HEK293 (cell line): Measurements from ENCODE around the gene ABCA3.

ENCODE experiments used
- CTCF ChIA-PET: fragments of 350-600 bp; formaldehyde crosslinking; extraction: SDS; loops from one replicate; lab custom pipeline; 2021; ENCODE audit warnings: antibody characterized with exemption; lab: Yijun Ruan, JAX
- POLR2A ChIA-PET: fragments of 300-600 bp; formaldehyde crosslinking; extraction: SDS; loops from one replicate; lab custom pipeline; 2020; ENCODE audit warnings: antibody characterized with exemption, inconsistent platforms; lab: Yijun Ruan, JAX
- H3K27ac ChIP-seq: fragments of 200-500 bp; sonication (Bioruptor generic); 2 replicates; pipeline ENCODE4 v1.5.1; 2014; ENCODE audit warnings: low read depth, low read length, control low read depth, inconsistent platforms; ENCODE audit errors: extremely low read depth
- H3K36me3 ChIP-seq, 2 experiments: fragments of 200-500 bp in 1 of 2; sonication (Bioruptor generic) in 1 of 2; 1 replicate in 1 of 2; 2 replicates in 1 of 2; pipeline ENCODE4 v1.5.1; 2014 to 2017; ENCODE audit warnings: inconsistent platforms in 2 of 2, low read length in 2 of 2; ENCODE audit not compliant: control insufficient read depth in 2 of 2, insufficient read depth in 1 of 2
- H3K4me1 ChIP-seq: fragments of 200-500 bp; sonication (Bioruptor generic); 2 replicates; pipeline ENCODE4 v1.5.1; 2014; ENCODE audit warnings: mild to moderate bottlenecking, low read length, inconsistent platforms; ENCODE audit not compliant: control insufficient read depth, insufficient read depth
- H3K4me3 ChIP-seq: 2 replicates; pipeline ENCODE4 v1.5.1; 2011; ENCODE audit warnings: low read depth, mild to moderate bottlenecking, control low read depth, low read length, moderate library complexity
- H3K9me3 ChIP-seq: fragments of 200-500 bp; sonication (Bioruptor generic); 2 replicates; pipeline ENCODE4 v1.5.1; 2014; ENCODE audit warnings: low read depth, low read length, inconsistent platforms; ENCODE audit not compliant: control insufficient read depth, insufficient read depth
- KLF7 ChIP-seq: fragments of 450-650 bp; formaldehyde crosslinking; IDR thresholded peaks from 2 replicates; pipeline ENCODE4 v1.5.1; 2016; ENCODE audit warnings: missing biosample characterization, missing genetic modification characterization, borderline replicate concordance
- SP7 ChIP-seq: fragments of 450-650 bp; formaldehyde crosslinking; IDR thresholded peaks from 2 replicates; pipeline ENCODE4 v1.5.1; 2016; ENCODE audit warnings: missing biosample characterization, missing genetic modification characterization
- TRIM28 ChIP-seq: IDR thresholded peaks from 2 replicates; pipeline ENCODE4 v1.6.1; 2011; ENCODE audit warnings: low read length, control low read depth, borderline replicate concordance
- YY1 ChIP-seq: fragments of 450-650 bp; formaldehyde crosslinking; IDR thresholded peaks from 2 replicates; pipeline ENCODE4 v1.5.1; 2018; ENCODE audit warnings: missing biosample characterization, missing genetic modification characterization
- ZEB2 ChIP-seq: fragments of 450-650 bp; formaldehyde crosslinking; IDR thresholded peaks from 2 replicates; pipeline ENCODE4 v1.5.1; 2016; ENCODE audit warnings: missing biosample characterization, missing genetic modification characterization
- ZFP37 ChIP-seq: fragments of 450-650 bp; formaldehyde crosslinking; IDR thresholded peaks from 2 replicates; pipeline ENCODE4 v1.5.1; 2016; ENCODE audit warnings: missing biosample characterization, missing genetic modification characterization
- ZFP69B ChIP-seq: fragments of 450-650 bp; formaldehyde crosslinking; IDR thresholded peaks from 2 replicates; pipeline ENCODE4 v1.5.1; 2016; ENCODE audit warnings: missing biosample characterization, missing genetic modification characterization
- ZNF2 ChIP-seq: fragments of 450-650 bp; formaldehyde crosslinking; IDR thresholded peaks from 2 replicates; pipeline ENCODE4 v1.5.1; 2016; ENCODE audit warnings: missing biosample characterization, missing genetic modification characterization
- ZNF23 ChIP-seq: fragments of 450-650 bp; formaldehyde crosslinking; IDR thresholded peaks from 2 replicates; pipeline ENCODE4 v1.5.1; 2016; ENCODE audit warnings: missing biosample characterization, missing genetic modification characterization, borderline replicate concordance
- ZNF239 ChIP-seq: fragments of 450-650 bp; formaldehyde crosslinking; IDR thresholded peaks from 2 replicates; pipeline ENCODE4 v1.5.1; 2016; ENCODE audit warnings: missing biosample characterization, missing genetic modification characterization
- ZNF394 ChIP-seq: fragments of 450-650 bp; formaldehyde crosslinking; IDR thresholded peaks from 2 replicates; pipeline ENCODE4 v1.5.1; 2016; ENCODE audit warnings: missing biosample characterization, missing genetic modification characterization, mild to moderate bottlenecking, moderate library complexity, borderline replicate concordance
- ZNF48 ChIP-seq: fragments of 450-650 bp; formaldehyde crosslinking; IDR thresholded peaks from 2 replicates; pipeline ENCODE4 v1.5.1; 2016; ENCODE audit warnings: missing biosample characterization, missing genetic modification characterization
- ZNF658 ChIP-seq: fragments of 450-650 bp; formaldehyde crosslinking; IDR thresholded peaks from 2 replicates; pipeline ENCODE4; 2016; ENCODE audit warnings: missing biosample characterization, missing genetic modification characterization
- ZNF660 ChIP-seq: fragments of 450-650 bp; IDR thresholded peaks from 2 replicates; pipeline ENCODE4 v1.5.1; 2018; ENCODE audit warnings: missing biosample characterization, mild to moderate bottlenecking, missing genetic modification characterization
- TF ChIP-seq, protein P1 (sequence below): fragments of 450-650 bp; formaldehyde crosslinking; IDR thresholded peaks from 2 replicates; pipeline ENCODE4 v1.5.1; 2016; ENCODE audit warnings: missing biosample characterization, missing genetic modification characterization
- TF ChIP-seq, protein P2 (sequence below): fragments of 450-650 bp; formaldehyde crosslinking; IDR thresholded peaks from 2 replicates; pipeline ENCODE4 v1.5.1; 2016; ENCODE audit warnings: missing biosample characterization, missing genetic modification characterization
- TF ChIP-seq, protein P3 (sequence below): fragments of 450-650 bp; formaldehyde crosslinking; IDR thresholded peaks from 2 replicates; pipeline ENCODE4 v1.5.1; 2016; ENCODE audit warnings: missing biosample characterization, missing genetic modification characterization
- TF ChIP-seq, protein P4 (sequence below): fragments of 450-650 bp; formaldehyde crosslinking; IDR thresholded peaks from 2 replicates; pipeline ENCODE4 v1.5.1; 2016; ENCODE audit warnings: missing biosample characterization, missing genetic modification characterization
- TF ChIP-seq, protein P5 (sequence below): fragments of 450-650 bp; IDR thresholded peaks from 2 replicates; pipeline ENCODE4 v1.5.1; 2018; ENCODE audit warnings: missing biosample characterization, mild to moderate bottlenecking, missing genetic modification characterization
- TF ChIP-seq, protein P6 (sequence below): fragments of 450-650 bp; formaldehyde crosslinking; IDR thresholded peaks from 2 replicates; pipeline ENCODE4 v1.5.1; 2017; ENCODE audit warnings: missing biosample characterization, mild to moderate bottlenecking, missing genetic modification characterization, moderate library complexity
- TF ChIP-seq, protein P7 (sequence below): fragments of 450-650 bp; formaldehyde crosslinking; optimal IDR thresholded peaks from 2 replicates; pipeline ENCODE3; 2016; ENCODE audit warnings: missing biosample characterization, mild to moderate bottlenecking, missing genetic modification characterization
- TF ChIP-seq, protein P8 (sequence below): fragments of 450-650 bp; formaldehyde crosslinking; IDR thresholded peaks from 2 replicates; pipeline ENCODE4 v1.5.1; 2016; ENCODE audit warnings: missing biosample characterization, missing genetic modification characterization

Gene ABCA3

DNA sequence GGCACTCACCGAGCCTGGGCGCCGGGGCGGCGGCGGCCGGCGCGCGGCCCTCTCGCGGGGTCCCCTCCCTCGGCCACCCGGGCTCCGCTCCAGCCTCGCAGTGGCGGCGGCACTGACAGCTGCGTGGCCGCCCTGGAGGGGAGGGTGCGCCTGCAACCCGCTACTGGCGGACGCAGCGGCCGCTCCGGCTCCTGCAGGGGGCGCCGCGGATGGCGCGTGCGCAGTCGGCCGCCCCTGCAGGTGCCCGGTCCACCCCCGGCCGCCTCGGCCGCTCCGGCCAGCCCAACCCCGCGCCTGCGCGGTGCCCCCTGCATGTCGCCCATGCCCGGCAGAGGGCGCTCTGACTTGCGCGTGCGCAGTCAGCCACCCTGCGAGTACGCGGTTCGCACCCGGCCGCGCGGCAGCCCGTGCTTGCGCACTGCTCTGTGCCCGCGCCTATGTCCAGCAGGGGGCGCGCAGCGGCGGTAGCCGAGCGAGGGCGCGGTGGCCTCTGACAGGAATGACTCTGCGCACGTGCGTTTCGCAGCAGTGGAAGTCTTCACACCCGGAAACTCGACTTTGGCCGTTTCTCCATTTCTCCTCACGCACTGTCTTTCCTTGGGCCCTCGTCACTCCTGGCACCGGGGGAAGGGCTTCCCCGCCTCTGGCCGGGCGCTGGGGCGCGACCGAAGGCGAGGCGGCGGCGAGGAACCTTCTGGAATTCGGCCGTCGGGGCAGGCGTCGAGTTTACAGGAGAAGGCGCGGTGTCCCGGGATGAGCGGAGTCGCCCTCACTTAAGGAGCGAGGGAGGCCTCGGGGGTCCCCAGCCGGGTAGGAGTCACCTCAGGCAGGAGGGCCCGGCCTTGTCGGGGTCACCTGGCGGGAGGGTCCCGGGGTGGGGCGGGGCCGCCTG lies at the start of gene ABCA3:
TSS of gene ABCA3 (minus strand) at position 165 of the 892 bp plus-strand sequence. CDS start 14,262 bp downstream, outside the sequence.
- ChIA-PET CTCF (interaction anchor here (0.6 to 1.4 kb wide), 18 partner anchors 9 to 161 kb away, joined by 3 to 6 read pairs (median 3); no protein-coding TSS in a partner anchor), POLR2A (interaction anchor here (0.5 to 0.6 kb wide), 2 partner anchors 23 to 134 kb away, joined by 3 to 4 read pairs; no protein-coding TSS in a partner anchor)
- Histone ChIP-seq H3K36me3 (no peaks in the 10 kb centered on the region; a peak in 1 of 3 replicates), H3K9me3 (no peaks in the 10 kb centered on the region), H3K27ac (peak within 1 kb of the TSS; percentile 60; the same call in 1 of the 2 replicates), H3K4me1 (no peaks in the 10 kb centered on the region), H3K4me3 (peak within 1 kb of the TSS; percentile 64)
- TF ChIP-seq ZFP69B = peak; percentile 87
- TF ChIP-seq ZNF23 = no peak
- TF ChIP-seq, protein P1, sequence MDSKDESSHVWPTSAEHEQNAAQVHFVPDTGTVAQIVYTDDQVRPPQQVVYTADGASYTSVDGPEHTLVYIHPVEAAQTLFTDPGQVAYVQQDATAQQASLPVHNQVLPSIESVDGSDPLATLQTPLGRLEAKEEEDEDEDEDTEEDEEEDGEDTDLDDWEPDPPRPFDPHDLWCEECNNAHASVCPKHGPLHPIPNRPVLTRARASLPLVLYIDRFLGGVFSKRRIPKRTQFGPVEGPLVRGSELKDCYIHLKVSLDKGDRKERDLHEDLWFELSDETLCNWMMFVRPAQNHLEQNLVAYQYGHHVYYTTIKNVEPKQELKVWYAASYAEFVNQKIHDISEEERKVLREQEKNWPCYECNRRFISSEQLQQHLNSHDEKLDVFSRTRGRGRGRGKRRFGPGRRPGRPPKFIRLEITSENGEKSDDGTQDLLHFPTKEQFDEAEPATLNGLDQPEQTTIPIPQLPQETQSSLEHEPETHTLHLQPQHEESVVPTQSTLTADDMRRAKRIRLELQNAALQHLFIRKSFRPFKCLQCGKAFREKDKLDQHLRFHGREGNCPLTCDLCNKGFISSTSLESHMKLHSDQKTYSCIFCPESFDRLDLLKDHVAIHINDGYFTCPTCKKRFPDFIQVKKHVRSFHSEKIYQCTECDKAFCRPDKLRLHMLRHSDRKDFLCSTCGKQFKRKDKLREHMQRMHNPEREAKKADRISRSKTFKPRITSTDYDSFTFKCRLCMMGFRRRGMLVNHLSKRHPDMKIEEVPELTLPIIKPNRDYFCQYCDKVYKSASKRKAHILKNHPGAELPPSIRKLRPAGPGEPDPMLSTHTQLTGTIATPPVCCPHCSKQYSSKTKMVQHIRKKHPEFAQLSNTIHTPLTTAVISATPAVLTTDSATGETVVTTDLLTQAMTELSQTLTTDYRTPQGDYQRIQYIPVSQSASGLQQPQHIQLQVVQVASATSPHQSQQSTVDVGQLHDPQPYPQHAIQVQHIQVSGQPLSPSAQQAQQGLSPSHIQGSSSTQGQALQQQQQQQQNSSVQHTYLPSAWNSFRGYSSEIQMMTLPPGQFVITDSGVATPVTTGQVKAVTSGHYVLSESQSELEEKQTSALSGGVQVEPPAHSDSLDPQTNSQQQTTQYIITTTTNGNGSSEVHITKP = no peak
- TF ChIP-seq ZFP37 (tag by site-specific recombination) = peak; percentile 84; the same call in 1 of the 2 replicates
- peak; percentile 15; the same call in 1 of the 2 replicates for TF ChIP-seq TRIM28
- TF ChIP-seq, protein P2, sequence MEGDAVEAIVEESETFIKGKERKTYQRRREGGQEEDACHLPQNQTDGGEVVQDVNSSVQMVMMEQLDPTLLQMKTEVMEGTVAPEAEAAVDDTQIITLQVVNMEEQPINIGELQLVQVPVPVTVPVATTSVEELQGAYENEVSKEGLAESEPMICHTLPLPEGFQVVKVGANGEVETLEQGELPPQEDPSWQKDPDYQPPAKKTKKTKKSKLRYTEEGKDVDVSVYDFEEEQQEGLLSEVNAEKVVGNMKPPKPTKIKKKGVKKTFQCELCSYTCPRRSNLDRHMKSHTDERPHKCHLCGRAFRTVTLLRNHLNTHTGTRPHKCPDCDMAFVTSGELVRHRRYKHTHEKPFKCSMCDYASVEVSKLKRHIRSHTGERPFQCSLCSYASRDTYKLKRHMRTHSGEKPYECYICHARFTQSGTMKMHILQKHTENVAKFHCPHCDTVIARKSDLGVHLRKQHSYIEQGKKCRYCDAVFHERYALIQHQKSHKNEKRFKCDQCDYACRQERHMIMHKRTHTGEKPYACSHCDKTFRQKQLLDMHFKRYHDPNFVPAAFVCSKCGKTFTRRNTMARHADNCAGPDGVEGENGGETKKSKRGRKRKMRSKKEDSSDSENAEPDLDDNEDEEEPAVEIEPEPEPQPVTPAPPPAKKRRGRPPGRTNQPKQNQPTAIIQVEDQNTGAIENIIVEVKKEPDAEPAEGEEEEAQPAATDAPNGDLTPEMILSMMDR (tag by site-specific recombination) = peak; percentile 100
- TF ChIP-seq, protein P3, sequence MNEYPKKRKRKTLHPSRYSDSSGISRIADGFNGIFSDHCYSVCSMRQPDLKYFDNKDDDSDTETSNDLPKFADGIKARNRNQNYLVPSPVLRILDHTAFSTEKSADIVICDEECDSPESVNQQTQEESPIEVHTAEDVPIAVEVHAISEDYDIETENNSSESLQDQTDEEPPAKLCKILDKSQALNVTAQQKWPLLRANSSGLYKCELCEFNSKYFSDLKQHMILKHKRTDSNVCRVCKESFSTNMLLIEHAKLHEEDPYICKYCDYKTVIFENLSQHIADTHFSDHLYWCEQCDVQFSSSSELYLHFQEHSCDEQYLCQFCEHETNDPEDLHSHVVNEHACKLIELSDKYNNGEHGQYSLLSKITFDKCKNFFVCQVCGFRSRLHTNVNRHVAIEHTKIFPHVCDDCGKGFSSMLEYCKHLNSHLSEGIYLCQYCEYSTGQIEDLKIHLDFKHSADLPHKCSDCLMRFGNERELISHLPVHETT (tag by site-specific recombination) = 0 out of 2 replicates have a peak, but pooled peaks have one; percentile 22
- TF ChIP-seq, protein P4, sequence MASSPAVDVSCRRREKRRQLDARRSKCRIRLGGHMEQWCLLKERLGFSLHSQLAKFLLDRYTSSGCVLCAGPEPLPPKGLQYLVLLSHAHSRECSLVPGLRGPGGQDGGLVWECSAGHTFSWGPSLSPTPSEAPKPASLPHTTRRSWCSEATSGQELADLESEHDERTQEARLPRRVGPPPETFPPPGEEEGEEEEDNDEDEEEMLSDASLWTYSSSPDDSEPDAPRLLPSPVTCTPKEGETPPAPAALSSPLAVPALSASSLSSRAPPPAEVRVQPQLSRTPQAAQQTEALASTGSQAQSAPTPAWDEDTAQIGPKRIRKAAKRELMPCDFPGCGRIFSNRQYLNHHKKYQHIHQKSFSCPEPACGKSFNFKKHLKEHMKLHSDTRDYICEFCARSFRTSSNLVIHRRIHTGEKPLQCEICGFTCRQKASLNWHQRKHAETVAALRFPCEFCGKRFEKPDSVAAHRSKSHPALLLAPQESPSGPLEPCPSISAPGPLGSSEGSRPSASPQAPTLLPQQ (tag by site-specific recombination) = peak; percentile 93
- peak; percentile 96 for TF ChIP-seq ZNF2
- TF ChIP-seq, protein P5, sequence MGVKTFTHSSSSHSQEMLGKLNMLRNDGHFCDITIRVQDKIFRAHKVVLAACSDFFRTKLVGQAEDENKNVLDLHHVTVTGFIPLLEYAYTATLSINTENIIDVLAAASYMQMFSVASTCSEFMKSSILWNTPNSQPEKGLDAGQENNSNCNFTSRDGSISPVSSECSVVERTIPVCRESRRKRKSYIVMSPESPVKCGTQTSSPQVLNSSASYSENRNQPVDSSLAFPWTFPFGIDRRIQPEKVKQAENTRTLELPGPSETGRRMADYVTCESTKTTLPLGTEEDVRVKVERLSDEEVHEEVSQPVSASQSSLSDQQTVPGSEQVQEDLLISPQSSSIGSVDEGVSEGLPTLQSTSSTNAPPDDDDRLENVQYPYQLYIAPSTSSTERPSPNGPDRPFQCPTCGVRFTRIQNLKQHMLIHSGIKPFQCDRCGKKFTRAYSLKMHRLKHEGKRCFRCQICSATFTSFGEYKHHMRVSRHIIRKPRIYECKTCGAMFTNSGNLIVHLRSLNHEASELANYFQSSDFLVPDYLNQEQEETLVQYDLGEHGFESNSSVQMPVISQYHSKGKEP (tag by site-specific recombination) = peak; percentile 27; the same call in 1 of the 2 replicates
- TF ChIP-seq ZEB2 (tag by site-specific recombination) = peak; percentile 83
- peak; percentile 41; the same call in 1 of the 2 replicates for TF ChIP-seq ZNF394
- TF ChIP-seq SP7 (tag by site-specific recombination) = peak; percentile 80
- TF ChIP-seq, protein P6, sequence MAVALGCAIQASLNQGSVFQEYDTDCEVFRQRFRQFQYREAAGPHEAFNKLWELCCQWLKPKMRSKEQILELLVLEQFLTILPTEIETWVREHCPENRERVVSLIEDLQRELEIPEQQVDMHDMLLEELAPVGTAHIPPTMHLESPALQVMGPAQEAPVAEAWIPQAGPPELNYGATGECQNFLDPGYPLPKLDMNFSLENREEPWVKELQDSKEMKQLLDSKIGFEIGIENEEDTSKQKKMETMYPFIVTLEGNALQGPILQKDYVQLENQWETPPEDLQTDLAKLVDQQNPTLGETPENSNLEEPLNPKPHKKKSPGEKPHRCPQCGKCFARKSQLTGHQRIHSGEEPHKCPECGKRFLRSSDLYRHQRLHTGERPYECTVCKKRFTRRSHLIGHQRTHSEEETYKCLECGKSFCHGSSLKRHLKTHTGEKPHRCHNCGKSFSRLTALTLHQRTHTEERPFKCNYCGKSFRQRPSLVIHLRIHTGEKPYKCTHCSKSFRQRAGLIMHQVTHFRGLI (tag by site-specific recombination) = peak; percentile 73
- peak; percentile 90 for TF ChIP-seq ZNF660 (tag by site-specific recombination)
- TF ChIP-seq ZNF658 = no peak
- TF ChIP-seq ZNF48 = no peak
- TF ChIP-seq, protein P7, sequence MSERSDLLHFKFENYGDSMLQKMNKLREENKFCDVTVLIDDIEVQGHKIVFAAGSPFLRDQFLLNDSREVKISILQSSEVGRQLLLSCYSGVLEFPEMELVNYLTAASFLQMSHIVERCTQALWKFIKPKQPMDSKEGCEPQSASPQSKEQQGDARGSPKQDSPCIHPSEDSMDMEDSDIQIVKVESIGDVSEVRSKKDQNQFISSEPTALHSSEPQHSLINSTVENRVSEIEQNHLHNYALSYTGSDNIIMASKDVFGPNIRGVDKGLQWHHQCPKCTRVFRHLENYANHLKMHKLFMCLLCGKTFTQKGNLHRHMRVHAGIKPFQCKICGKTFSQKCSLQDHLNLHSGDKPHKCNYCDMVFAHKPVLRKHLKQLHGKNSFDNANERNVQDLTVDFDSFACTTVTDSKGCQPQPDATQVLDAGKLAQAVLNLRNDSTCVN (tag by site-specific recombination) = peak; percentile 97
- TF ChIP-seq, protein P8, sequence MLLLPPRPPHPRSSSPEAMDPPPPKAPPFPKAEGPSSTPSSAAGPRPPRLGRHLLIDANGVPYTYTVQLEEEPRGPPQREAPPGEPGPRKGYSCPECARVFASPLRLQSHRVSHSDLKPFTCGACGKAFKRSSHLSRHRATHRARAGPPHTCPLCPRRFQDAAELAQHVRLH = peak; percentile 64
- peak; percentile 34; the same call in 1 of the 2 replicates for TF ChIP-seq YY1 (tag by site-specific recombination)
- 0 out of 2 replicates have a peak, but pooled peaks have one; percentile 40 for TF ChIP-seq KLF7
- TF ChIP-seq ZNF239 (tag by site-specific recombination) = no peak
